IMR-90 (cell line): ENCODE results near the gene CFAP45. TPM values are rescaled to one million over a fixed set of nuclear protein-coding genes. Genes with fewer than 3 reads are reported as not detected.

ENCODE experiments used
- ATAC-seq: fragments of 200-7000 bp; cut with Tn5 transposase; 2 replicates; pipeline ENCODE4 v1.9.1; 2020; ENCODE audit warnings: low read depth, mild to moderate bottlenecking, moderate library complexity
- BruUV-seq: library from RNA; stranded (reverse); fragments of 400-500 nt; replicated peaks from 2 replicates; lab custom pipeline; 2021; lab: Mats Ljungman, UMichigan
- CTCF ChIA-PET: fragments of 300-600 bp; formaldehyde crosslinking; extraction: SDS; loops from one replicate; lab custom pipeline; 2021; ENCODE audit warnings: antibody characterized with exemption; lab: Yijun Ruan, JAX
- POLR2A ChIA-PET: fragments of 300-600 bp; sonication (Branson Sonifier 250); formaldehyde crosslinking; loops from one replicate; lab custom pipeline; 2022; ENCODE audit warnings: antibody characterized with exemption; ENCODE audit not compliant: unreplicated experiment; lab: Charles Lee
- DNase-seq: peaks from one replicate; pipeline ENCODE4 v3.0.0; 2013
- H2AFZ ChIP-seq: replicated peaks from 2 replicates; pipeline ENCODE3; 2013; ENCODE audit warnings: low read length, mild to moderate bottlenecking; ENCODE audit not compliant: poor library complexity
- H2AK5ac ChIP-seq: 2 replicates; pipeline ENCODE4 v1.6.1; 2013; ENCODE audit warnings: low read depth, low read length, inconsistent platforms
- H2AK9ac ChIP-seq: replicated peaks from 2 replicates; pipeline ENCODE3; 2013; ENCODE audit warnings: mild to moderate bottlenecking, low read depth, low read length, moderate library complexity; ENCODE audit not compliant: poor library complexity
- H2BK120ac ChIP-seq: 2 replicates; pipeline ENCODE4 v1.6.1; 2013; ENCODE audit warnings: low read depth, low read length, inconsistent platforms
- H2BK15ac ChIP-seq: 3 replicates; pipeline ENCODE4 v1.6.1; 2013; ENCODE audit warnings: low read depth, low read length, inconsistent platforms
- H2BK20ac ChIP-seq: 2 replicates; pipeline ENCODE4 v1.6.1; 2013; ENCODE audit warnings: low read depth, mild to moderate bottlenecking, inconsistent platforms, low read length, moderate library complexity
- H2BK5ac ChIP-seq: 2 replicates; pipeline ENCODE4 v1.6.1; 2013; ENCODE audit warnings: mild to moderate bottlenecking, low read depth, low read length, inconsistent platforms; ENCODE audit not compliant: poor library complexity, severe bottlenecking
- H3K14ac ChIP-seq: replicated peaks from 2 replicates; pipeline ENCODE4 v1.6.1; 2013; ENCODE audit warnings: low read depth, low read length, inconsistent platforms
- H3K18ac ChIP-seq: 2 replicates; pipeline ENCODE4 v1.6.1; 2013; ENCODE audit warnings: low read depth, low read length, control low read depth
- H3K23ac ChIP-seq: 2 replicates; pipeline ENCODE4 v1.6.1; 2013; ENCODE audit warnings: low read depth, low read length, inconsistent platforms
- H3K27ac ChIP-seq: 2 replicates; pipeline ENCODE4 v1.5.1; 2013; ENCODE audit warnings: mild to moderate bottlenecking, control low read depth, low read length; ENCODE audit not compliant: insufficient read depth
- H3K27me3 ChIP-seq: 2 replicates; pipeline ENCODE4 v1.6.1; 2013; ENCODE audit warnings: low read length; ENCODE audit not compliant: control insufficient read depth, insufficient read depth
- H3K36me3 ChIP-seq: 2 replicates; pipeline ENCODE4 v1.6.1; 2013; ENCODE audit warnings: low read length, mixed read lengths; ENCODE audit not compliant: control insufficient read depth, insufficient read depth
- H3K4ac ChIP-seq: 2 replicates; pipeline ENCODE4 v1.6.1; 2013; ENCODE audit warnings: low read depth, low read length, inconsistent platforms
- H3K4me1 ChIP-seq: 2 replicates; pipeline ENCODE4 v1.6.1; 2013; ENCODE audit warnings: low read length, mixed read lengths; ENCODE audit not compliant: control insufficient read depth, insufficient read depth
- H3K4me2 ChIP-seq: 2 replicates; pipeline ENCODE4 v1.6.1; 2013; ENCODE audit warnings: low read depth, mild to moderate bottlenecking, control low read depth, low read length, moderate library complexity
- H3K4me3 ChIP-seq: 2 replicates; pipeline ENCODE4 v1.5.1; 2013; ENCODE audit warnings: low read depth, mild to moderate bottlenecking, control low read depth, low read length, moderate library complexity; ENCODE audit not compliant: insufficient read depth
- H3K56ac ChIP-seq: 2 replicates; pipeline ENCODE4 v1.6.1; 2013; ENCODE audit warnings: low read length, inconsistent platforms; ENCODE audit not compliant: insufficient read depth; ENCODE audit errors: extremely low read depth
- H3K79me1 ChIP-seq, 2 experiments: 2 replicates each; pipeline ENCODE4 v1.6.1; 2013; ENCODE audit warnings: low read length in 2 of 2, inconsistent platforms in 1 of 2, low read depth in 1 of 2
- H3K9ac ChIP-seq: 2 replicates; pipeline ENCODE4 v1.6.1; 2013; ENCODE audit warnings: low read depth, low read length, control low read depth
- H3K9me1 ChIP-seq: 2 replicates; pipeline ENCODE4 v1.6.1; 2013; ENCODE audit warnings: low read length, inconsistent platforms; ENCODE audit not compliant: insufficient read depth
- H3K9me3 ChIP-seq: 2 replicates; pipeline ENCODE4 v1.6.1; 2013; ENCODE audit warnings: low read length; ENCODE audit not compliant: control insufficient read depth, insufficient read depth
- H4K20me1 ChIP-seq: 2 replicates; pipeline ENCODE4 v1.6.1; 2013; ENCODE audit warnings: low read length, inconsistent platforms; ENCODE audit not compliant: insufficient read depth
- H4K5ac ChIP-seq: 2 replicates; pipeline ENCODE4 v1.6.1; 2013; ENCODE audit warnings: mild to moderate bottlenecking, low read depth, low read length, control low read depth
- H4K8ac ChIP-seq, 2 experiments: 2 replicates each; pipeline ENCODE4 v1.6.1; 2013; ENCODE audit warnings: low read depth in 2 of 2, low read length in 2 of 2, control low read depth in 1 of 2, inconsistent platforms in 1 of 2
- H4K91ac ChIP-seq: 2 replicates; pipeline ENCODE4 v1.6.1; 2013; ENCODE audit warnings: low read depth, low read length, inconsistent platforms; ENCODE audit not compliant: insufficient read depth
- BHLHE40 ChIP-seq: fragments of 150-350 bp; IDR thresholded peaks from 2 replicates; pipeline ENCODE4 v1.6.1; 2016; ENCODE audit warnings: mild to moderate bottlenecking, low read depth, low read length
- CEBPB ChIP-seq: IDR thresholded peaks from 2 replicates; pipeline ENCODE4 v1.6.1; 2012; ENCODE audit warnings: low read depth, low read length, improper control_type of control experiment
- ELK1 ChIP-seq: fragments of 150-350 bp; IDR thresholded peaks from 2 replicates; pipeline ENCODE4 v1.6.1; 2016; ENCODE audit warnings: low read depth, mild to moderate bottlenecking, low read length, moderate library complexity, borderline replicate concordance
- FOS ChIP-seq: fragments of 150-350 bp; IDR thresholded peaks from 2 replicates; pipeline ENCODE4 v1.6.1; 2016; ENCODE audit warnings: low read depth, low read length
- MAFK ChIP-seq: IDR thresholded peaks from 2 replicates; pipeline ENCODE4 v1.6.1; 2012; ENCODE audit warnings: low read depth, low read length, improper control_type of control experiment
- MAZ ChIP-seq: IDR thresholded peaks from 2 replicates; pipeline ENCODE4 v1.6.1; 2012; ENCODE audit warnings: low read depth, mild to moderate bottlenecking, low read length, improper control_type of control experiment, moderate library complexity, borderline replicate concordance
- MXI1 ChIP-seq: IDR thresholded peaks from 2 replicates; pipeline ENCODE4 v1.6.1; 2012; ENCODE audit warnings: low read depth, mild to moderate bottlenecking, low read length, moderate library complexity, borderline replicate concordance
- NFE2L2 ChIP-seq: fragments of 150-350 bp; IDR thresholded peaks from 2 replicates; pipeline ENCODE4 v1.6.1; 2016; ENCODE audit warnings: low read depth, mild to moderate bottlenecking, low read length
- POLR2A ChIP-seq: IDR thresholded peaks from 2 replicates; pipeline ENCODE4 v1.6.1; 2012; ENCODE audit warnings: mild to moderate bottlenecking, low read depth, low read length
- RAD21 ChIP-seq: IDR thresholded peaks from 2 replicates; pipeline ENCODE4 v1.6.1; 2012; ENCODE audit warnings: low read length, improper control_type of control experiment
- RCOR1 ChIP-seq: IDR thresholded peaks from 2 replicates; pipeline ENCODE4 v1.6.1; 2012; ENCODE audit warnings: mild to moderate bottlenecking, low read length, improper control_type of control experiment; ENCODE audit not compliant: insufficient replicate concordance
- RFX5 ChIP-seq: IDR thresholded peaks from 2 replicates; pipeline ENCODE4 v1.8.0; 2012; ENCODE audit warnings: low read depth, mild to moderate bottlenecking, low read length, moderate library complexity
- SMC3 ChIP-seq: fragments of 150-350 bp; IDR thresholded peaks from 2 replicates; pipeline ENCODE4 v1.6.1; 2016; ENCODE audit warnings: low read depth, mild to moderate bottlenecking, antibody characterized with exemption, low read length, moderate library complexity
- WGBS, 2 experiments: methylation state at CpG; one replicate each; pipeline versions ENCODE4 v1.1.5 to v1.1.7; 2013; ENCODE audit warnings: missing lambda C conversion rate in 2 of 2; ENCODE audit not compliant: insufficient read length in 1 of 2; ENCODE audit errors: extremely low coverage in 2 of 2; 5-methylcytosine and 5-hydroxymethylcytosine counted together
- dilution Hi-C: fragments of 300-500 bp; cut with HindIII; formaldehyde crosslinking; loops from one replicate; pipeline ENCODE4 v1.14.3; 2018; ENCODE audit warnings: low sequenced_read_pairs; ENCODE audit not compliant: unreplicated experiment
- in situ Hi-C: fragments of 300-500 bp; cut with MboI; formaldehyde crosslinking; loops from 3 replicates; pipeline ENCODE4 v1.14.3; 2019; ENCODE audit warnings: low sequenced_read_pairs, inconsistent platforms, mixed read lengths
- intact Hi-C: fragments of 100-400 bp; cut with micrococcal nuclease; formaldehyde crosslinking; loops from 2 replicates; pipeline ENCODE4 v1.10.0; 2022
- polyA plus RNA-seq, 3 experiments: library from polyadenylated mRNA; depleted of rRNA; stranded (reverse); fragments of >200 nt; gene quantifications; 2 replicates each; pipeline ENCODE4 v1.2.3, GENCODE V29; 2012; ENCODE audit warnings: low replicate concordance in 1 of 3
- total RNA-seq: library from RNA; depleted of rRNA; stranded (reverse); fragments of >200 nt; gene quantifications from 2 replicates; pipeline ENCODE4 v1.2.3, GENCODE V29; 2012
- TF ChIP-seq, protein P1 (sequence below): conservative IDR thresholded peaks from 2 replicates; pipeline ENCODE4 v1.5.1; 2012; ENCODE audit warnings: mild to moderate bottlenecking, low read depth, low read length, improper control_type of control experiment
- TF ChIP-seq, protein P2 (sequence below): fragments of 150-350 bp; IDR thresholded peaks from 2 replicates; pipeline ENCODE4 v1.6.1; 2017; ENCODE audit warnings: mild to moderate bottlenecking, antibody characterized with exemption, low read length, low read depth

CFAP45 gene
- total and polyA plus RNA-seq, 2 of the 4 experiments (the other 2 are of a cell fraction): 0.51 to 0.72 TPM

DNA sequence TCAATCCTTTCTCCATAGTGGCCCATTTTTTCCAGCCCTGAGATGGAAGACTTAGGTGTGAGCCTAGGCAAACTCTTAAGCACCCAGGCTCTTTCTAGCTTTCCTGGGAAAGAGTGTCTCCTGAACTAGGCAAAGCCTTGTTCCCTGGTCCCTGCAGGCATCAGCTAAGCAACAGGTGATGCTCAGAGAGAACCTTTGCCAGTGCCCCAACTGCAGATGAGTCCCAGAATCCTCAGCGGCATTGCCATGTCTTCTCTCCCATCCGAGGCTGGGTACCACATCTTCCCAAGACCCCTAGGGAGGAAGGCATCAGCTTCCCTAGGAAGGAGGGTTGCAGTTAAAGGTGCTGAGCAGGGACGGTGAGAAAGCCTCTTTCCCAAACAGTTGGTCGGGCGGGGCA lies 29.3 kb downstream of the CFAP45 start:
- Histone ChIP-seq H3K9me3 (no peaks in the 10 kb centered on the region), H2BK20ac (no peak overlapping the region), H2BK120ac (no peak overlapping the region), H3K4me1 (peaks cover 8% of the 10 kb centered on the region), H3K14ac (no peak overlapping the region), H3K9ac (no peak overlapping the region), H3K79me1 (no peaks in the 10 kb centered on the region), H3K9me1 (no peaks in the 10 kb centered on the region), H4K5ac (no peak overlapping the region), H3K23ac (no peak overlapping the region), H2AK5ac (no peak overlapping the region), H4K91ac (no peak overlapping the region; the same call in 1 of the 2 replicates), H2AK9ac (peak overlapping the region; percentile 11), H2BK5ac (no peak overlapping the region), H3K4me2 (no peak overlapping the region), H3K18ac (no peak overlapping the region), H2BK15ac (no peak overlapping the region), H3K36me3 (no peaks in the 10 kb centered on the region), H3K56ac (no peak overlapping the region), H3K27me3 (no peaks in the 10 kb centered on the region), H4K8ac (no peak overlapping the region), H2AFZ (no peak overlapping the region), H3K4ac (no peak overlapping the region), H3K27ac (no peak overlapping the region), H3K4me3 (no peak overlapping the region), H4K20me1 (no peaks in the 10 kb centered on the region)
- in situ Hi-C loops: no loop called here
- ChIA-PET CTCF (no interaction called here), POLR2A (no interaction called here)
- TF ChIP-seq RFX5 (no peak), MAZ (no peak), RAD21 (no peak), MAFK (no peak), RCOR1 (no peak), FOS (no peak), CEBPB (no peak), ELK1 (no peak), BHLHE40 (no peak), MXI1 (no peak), POLR2A (no peak), SMC3 (no peak), NFE2L2 (no peak)
- TF ChIP-seq, protein P1, sequence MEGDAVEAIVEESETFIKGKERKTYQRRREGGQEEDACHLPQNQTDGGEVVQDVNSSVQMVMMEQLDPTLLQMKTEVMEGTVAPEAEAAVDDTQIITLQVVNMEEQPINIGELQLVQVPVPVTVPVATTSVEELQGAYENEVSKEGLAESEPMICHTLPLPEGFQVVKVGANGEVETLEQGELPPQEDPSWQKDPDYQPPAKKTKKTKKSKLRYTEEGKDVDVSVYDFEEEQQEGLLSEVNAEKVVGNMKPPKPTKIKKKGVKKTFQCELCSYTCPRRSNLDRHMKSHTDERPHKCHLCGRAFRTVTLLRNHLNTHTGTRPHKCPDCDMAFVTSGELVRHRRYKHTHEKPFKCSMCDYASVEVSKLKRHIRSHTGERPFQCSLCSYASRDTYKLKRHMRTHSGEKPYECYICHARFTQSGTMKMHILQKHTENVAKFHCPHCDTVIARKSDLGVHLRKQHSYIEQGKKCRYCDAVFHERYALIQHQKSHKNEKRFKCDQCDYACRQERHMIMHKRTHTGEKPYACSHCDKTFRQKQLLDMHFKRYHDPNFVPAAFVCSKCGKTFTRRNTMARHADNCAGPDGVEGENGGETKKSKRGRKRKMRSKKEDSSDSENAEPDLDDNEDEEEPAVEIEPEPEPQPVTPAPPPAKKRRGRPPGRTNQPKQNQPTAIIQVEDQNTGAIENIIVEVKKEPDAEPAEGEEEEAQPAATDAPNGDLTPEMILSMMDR: no peak
- TF ChIP-seq, protein P2, sequence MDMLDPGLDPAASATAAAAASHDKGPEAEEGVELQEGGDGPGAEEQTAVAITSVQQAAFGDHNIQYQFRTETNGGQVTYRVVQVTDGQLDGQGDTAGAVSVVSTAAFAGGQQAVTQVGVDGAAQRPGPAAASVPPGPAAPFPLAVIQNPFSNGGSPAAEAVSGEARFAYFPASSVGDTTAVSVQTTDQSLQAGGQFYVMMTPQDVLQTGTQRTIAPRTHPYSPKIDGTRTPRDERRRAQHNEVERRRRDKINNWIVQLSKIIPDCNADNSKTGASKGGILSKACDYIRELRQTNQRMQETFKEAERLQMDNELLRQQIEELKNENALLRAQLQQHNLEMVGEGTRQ: no peak
- intact Hi-C loops: no loop called here
- DNase-seq: no peak
- WGBS, 2 experiments: no CpG with 5 or more reads among the region's 5 CpGs
- BruUV-seq: no TSS peak
- dilution Hi-C loops: no loop called here
- no peak for ATAC-seq
